HepG2 (cell line): Measurements from ENCODE around the gene TMEM61. TPM values are rescaled to one million over a fixed set of nuclear protein-coding genes. Genes with fewer than 3 reads are reported as not detected.

Source experiments
- ATAC-seq: fragments of 200-7000 bp; cut with Tn5 transposase; 3 replicates; pipeline ENCODE4 v1.9.1; 2020; ENCODE audit warnings: mild to moderate bottlenecking, moderate library complexity
- BruUV-seq: library from RNA; stranded (reverse); fragments of 400-500 nt; replicated peaks from 2 replicates; lab custom pipeline; 2021; lab: Mats Ljungman, UMichigan
- CTCF ChIA-PET: fragments of 300-600 bp; formaldehyde crosslinking; extraction: SDS; loops from one replicate; lab custom pipeline; 2021; ENCODE audit warnings: low total read pairs, inconsistent platforms, low intra/inter-chr PET ratio; lab: Yijun Ruan, JAX
- POLR2A ChIA-PET: fragments of 350-600 bp; sonication (Branson Sonifier 250); formaldehyde crosslinking; loops from one replicate; lab custom pipeline; 2020; ENCODE audit warnings: antibody characterized with exemption, inconsistent platforms; lab: Yijun Ruan, JAX
- DNase-seq: peaks from one replicate; pipeline ENCODE4 v3.0.0-alpha.2; 2015; ENCODE audit warnings: low spot score
- FAIRE-seq: peaks from 3 replicates; lab custom pipeline; 2011; peaks lifted over from hg19 to GRCh38; lab: Jason Lieb, UNC
- H2AFZ ChIP-seq: one replicate; pipeline ENCODE4 v1.6.1; 2011; ENCODE audit warnings: low read length, inconsistent platforms
- H3K27ac ChIP-seq: fragments of 300-600 bp; 3 replicates; pipeline ENCODE4 v1.8.0; 2011; ENCODE audit warnings: mixed run types, mild to moderate bottlenecking, mixed read lengths, low read length, inconsistent platforms; ENCODE audit not compliant: insufficient read depth; ENCODE audit errors: extremely low read length
- H3K27me3 ChIP-seq, 2 experiments: fragments of 200-600 bp in 1 of 2; 2 replicates in 1 of 2; 3 replicates in 1 of 2; pipeline versions ENCODE4 v1.6.0 to v1.8.0; 2011; ENCODE audit warnings: low read length in 2 of 2, mild to moderate bottlenecking in 2 of 2, moderate library complexity in 2 of 2, inconsistent platforms in 1 of 2; ENCODE audit not compliant: insufficient read depth in 2 of 2, control insufficient read depth in 1 of 2
- H3K36me3 ChIP-seq, 2 experiments: fragments of 200-600 bp in 1 of 2; replicated peaks in 1 of 2; 2 replicates in 1 of 2; 3 replicates in 1 of 2; pipeline versions ENCODE4 v1.5.1 to v1.8.0; 2011; ENCODE audit warnings: low read length in 2 of 2, inconsistent platforms in 1 of 2; ENCODE audit not compliant: insufficient read depth in 2 of 2, control insufficient read depth in 1 of 2
- H3K4me1 ChIP-seq: 2 replicates; pipeline ENCODE4 v1.5.1; 2012; ENCODE audit warnings: low read length, inconsistent platforms; ENCODE audit not compliant: insufficient read depth
- H3K4me2 ChIP-seq: 2 replicates; pipeline ENCODE4 v1.6.0; 2011; ENCODE audit warnings: low read depth, low read length, inconsistent platforms
- H3K4me3 ChIP-seq, 3 experiments: fragments of 200-600 bp in 1 of 3; sonication (generic), shearing (Covaris generic) in 1 of 3; replicated peaks in 1 of 3; 2 replicates each; pipeline ENCODE4 v1.5.1; 2011 to 2016; ENCODE audit warnings: low read length in 3 of 3, inconsistent platforms in 2 of 3, low read depth in 2 of 3, mild to moderate bottlenecking in 2 of 3, control low read depth in 1 of 3, mixed read lengths in 1 of 3; ENCODE audit not compliant: insufficient read depth in 1 of 3
- H3K79me2 ChIP-seq: one replicate; pipeline ENCODE4 v1.6.1; 2011; ENCODE audit warnings: low read length, inconsistent platforms; ENCODE audit not compliant: insufficient read depth
- H3K9ac ChIP-seq: 2 replicates; pipeline ENCODE4 v1.6.0; 2011; ENCODE audit warnings: mild to moderate bottlenecking, low read depth, low read length, inconsistent platforms; ENCODE audit not compliant: insufficient read depth
- H3K9me3 ChIP-seq: 2 replicates; pipeline ENCODE4 v1.5.1; 2012; ENCODE audit warnings: mild to moderate bottlenecking, low read length
- H4K20me1 ChIP-seq: 2 replicates; pipeline ENCODE4 v1.6.0; 2011; ENCODE audit warnings: inconsistent platforms, mild to moderate bottlenecking, low read length, moderate library complexity; ENCODE audit not compliant: insufficient read depth
- ARID2 ChIP-seq: sonication (generic); formaldehyde crosslinking; IDR thresholded peaks from 2 replicates; pipeline ENCODE4 v1.8.1; 2022; ENCODE audit warnings: mild to moderate bottlenecking, missing genetic modification reagents, borderline replicate concordance
- ATF4 ChIP-seq, 2 experiments: fragments of 450-650 bp in 1 of 2; sonication (generic) in 1 of 2; formaldehyde crosslinking; IDR thresholded peaks; 2 replicates each; pipeline versions ENCODE4 v1.5.0 to v1.8.0; 2020 to 2022; ENCODE audit warnings: mild to moderate bottlenecking in 1 of 2, missing genetic modification reagents in 1 of 2
- PREB ChIP-seq: sonication (generic); formaldehyde crosslinking; IDR thresholded peaks from 2 replicates; pipeline ENCODE4 v1.4.0; 2020; ENCODE audit warnings: missing genetic modification reagents
- ZFX ChIP-seq: sonication (generic); formaldehyde crosslinking; IDR thresholded peaks from 2 replicates; pipeline ENCODE4 v1.4.0; 2020; ENCODE audit warnings: mild to moderate bottlenecking, low read depth, missing genetic modification reagents, moderate library complexity
- ZNF180 ChIP-seq: sonication (generic); formaldehyde crosslinking; IDR thresholded peaks from 2 replicates; pipeline ENCODE4 v1.4.0; 2020; ENCODE audit warnings: low read depth, missing genetic modification reagents, borderline replicate concordance
- ZNF263 ChIP-seq: sonication (generic); formaldehyde crosslinking; IDR thresholded peaks from 2 replicates; pipeline ENCODE4 v1.4.0; 2020; ENCODE audit warnings: missing genetic modification reagents
- ZNF451 ChIP-seq: sonication (generic); formaldehyde crosslinking; IDR thresholded peaks from 2 replicates; pipeline ENCODE4 v1.5.0; 2020; ENCODE audit warnings: mild to moderate bottlenecking, missing genetic modification reagents
- ZNF687 ChIP-seq: sonication (generic); formaldehyde crosslinking; IDR thresholded peaks from 2 replicates; pipeline ENCODE4 v1.5.1; 2020; ENCODE audit warnings: mild to moderate bottlenecking, missing genetic modification reagents, moderate library complexity
- WGBS: methylation state at CpG from one replicate; pipeline ENCODE4 v1.1.6; 2017; ENCODE audit warnings: low lambda C conversion rate; 5-methylcytosine and 5-hydroxymethylcytosine counted together
- in situ Hi-C: cut with HindIII; loops from 2 replicates; pipeline ENCODE4 v1.10.0; 2017; ENCODE audit warnings: low pct_unique_long_range_greater_than_20kb; ENCODE audit not compliant: extremely low pct_ligation_motif_present
- intact Hi-C: fragments of 100-400 bp; cut with micrococcal nuclease; formaldehyde crosslinking; loops from one replicate; pipeline ENCODE4 v1.10.0; 2022; ENCODE audit not compliant: unreplicated experiment
- polyA plus RNA-seq, 8 experiments: library from polyadenylated mRNA; depleted of rRNA in 3 of 8; stranded (reverse) in 7 of 8; unstranded in 1 of 8; fragments of >200 nt; fragmentation: Illumina TruSeq in 4 of 8; extraction: Trizol in 4 of 8; gene quantifications; 2 replicates each; pipeline versions ENCODE4 v1.2.1 to v1.2.3, GENCODE V29; 2011 to 2016; ENCODE audit warnings: low read depth in 4 of 8, missing spikeins in 1 of 8, mixed read lengths in 1 of 8; ENCODE audit not compliant: insufficient read depth in 1 of 8
- total RNA-seq, 5 experiments: library from RNA; depleted of rRNA; stranded (reverse); fragments of >200 nt; fragmentation: Illumina TruSeq; extraction: Trizol; gene quantifications; 2 replicates each; pipeline ENCODE4 v1.2.3, GENCODE V29; 2016; ENCODE audit warnings: low read depth in 1 of 5

Gene TMEM61
- total and polyA plus RNA-seq, 2 of the 13 experiments (the other 11 are each of a cell fraction or from before 2014, with no cell fraction given) = not detected

GRCh38 chr1:54998677-54999076, 18.2 kb downstream of the TMEM61 start, which contains the start of gene BSND:
TSS of gene BSND (plus strand) at chr1:54998933. CDS start at chr1:54999187, 254 bp downstream.
- no peak within 1 kb of the TSS for H3K9ac ChIP-seq
- peak within 1 kb of the TSS; percentile 23; the same call in 1 of the 2 replicates for H3K4me2 ChIP-seq
- H3K27me3 ChIP-seq = peaks cover 1 to 36% of the 10 kb centered on the region in 2 experiments; a peak in 4 of 5 replicates
- WGBS = 3% methylated on average over 5 of the region's 7 CpGs
- ChIA-PET CTCF (no interaction called here), POLR2A (no interaction called here)
- no peak within 1 kb of the TSS for H3K27ac ChIP-seq
- no peak for FAIRE-seq
- intact Hi-C loops = no loop called here
- peak; percentile 26; the same call in 1 of the 2 replicates for TF ChIP-seq ZNF263
- TF ChIP-seq ZFX (CRISPR knock-in tag) = peak; percentile 23; the same call in 1 of the 2 replicates
- TF ChIP-seq ATF4 (CRISPR knock-in tag; IDR thresholded peaks at IDR 0.05) = no peak
- TF ChIP-seq ZNF687 (CRISPR knock-in tag) = peak; percentile 37; the same call in 1 of the 2 replicates
- no peak for TF ChIP-seq ZNF180
- no peak for TF ChIP-seq PREB (CRISPR knock-in tag)
- no peak for TF ChIP-seq ARID2 (CRISPR knock-in tag)
- no peak for TF ChIP-seq ZNF451 (CRISPR knock-in tag)
- no peak within 1 kb of the TSS for H3K4me3 ChIP-seq
- H3K79me2 ChIP-seq = no peaks in the 10 kb centered on the region
- H3K9me3 ChIP-seq = no peaks in the 10 kb centered on the region
- in situ Hi-C loops = loop anchor here (5.0 to 10.0 kb wide), 2 partner anchors 46 to 184 kb away; no protein-coding TSS in a partner anchor
- peaks cover 15% of the 10 kb centered on the region for H3K4me1 ChIP-seq
- peak; percentile 46 for ATAC-seq
- no peaks in the 10 kb centered on the region for H4K20me1 ChIP-seq
- DNase-seq = no peak
- BruUV-seq = no TSS peak
- no peaks in the 10 kb centered on the region for H3K36me3 ChIP-seq
- H2AFZ ChIP-seq = no peak within 1 kb of the TSS
